H1 (cell line): Measurements from ENCODE around the gene PCTP.

Source experiments
- BACH1 ChIP-seq: IDR thresholded peaks from 2 replicates; pipeline ENCODE4 v1.6.1; 2012; ENCODE audit warnings: low read length, improper control_type of control experiment
- EGR1 ChIP-seq: IDR thresholded peaks from 2 replicates; pipeline ENCODE4 v1.6.1; 2011; ENCODE audit warnings: low read depth, low read length, borderline replicate concordance
- EP300 ChIP-seq, 2 experiments: IDR thresholded peaks; 1 replicate in 1 of 2; 2 replicates in 1 of 2; pipeline ENCODE4 v1.6.1; 2011 to 2012; ENCODE audit warnings: low read depth in 2 of 2, low read length in 2 of 2, mild to moderate bottlenecking in 2 of 2, borderline replicate concordance in 1 of 2, inconsistent platforms in 1 of 2, moderate library complexity in 1 of 2
- GTF2F1 ChIP-seq: IDR thresholded peaks from 2 replicates; pipeline ENCODE4 v1.6.1; 2012; ENCODE audit warnings: low read depth, low read length, improper control_type of control experiment, borderline replicate concordance
- KDM1A ChIP-seq: fragments of 200-600, 300-600 bp; sonication (generic); IDR thresholded peaks from 2 replicates; pipeline ENCODE4 v1.7.1; 2016; ENCODE audit warnings: mild to moderate bottlenecking, low read length, borderline replicate concordance
- MAFK ChIP-seq: IDR thresholded peaks from 2 replicates; pipeline ENCODE4 v1.6.1; 2012; ENCODE audit warnings: low read depth, mild to moderate bottlenecking, improper control_type of control experiment, low read length
- POLR2A ChIP-seq, 2 experiments: IDR thresholded peaks; 1 replicate in 1 of 2; 2 replicates in 1 of 2; pipeline ENCODE4 v1.6.1; 2011; ENCODE audit warnings: low read depth in 2 of 2, low read length in 2 of 2, mild to moderate bottlenecking in 2 of 2; ENCODE audit errors: control extremely low read depth in 1 of 2
- POLR2AphosphoS5 ChIP-seq: IDR thresholded peaks from 2 replicates; pipeline ENCODE4 v1.6.1; 2011; ENCODE audit warnings: low read depth, low read length
- RNF2 ChIP-seq: fragments of 200-900, 300-1000 bp; sonication (generic); IDR thresholded peaks from 2 replicates; pipeline ENCODE4 v1.7.1; 2016; ENCODE audit warnings: borderline replicate concordance, low read depth, mild to moderate bottlenecking, antibody characterized with exemption, low read length; ENCODE audit not compliant: poor library complexity, severe bottlenecking; ENCODE audit errors: missing control alignments
- SIN3A ChIP-seq, 2 experiments: IDR thresholded peaks in 1 of 2; conservative IDR thresholded peaks in 1 of 2; 2 replicates each; pipeline ENCODE4 v1.6.1; 2011 to 2012; ENCODE audit warnings: low read length in 2 of 2, improper control_type of control experiment in 1 of 2, low read depth in 1 of 2, mild to moderate bottlenecking in 1 of 2
- SIRT6 ChIP-seq: IDR thresholded peaks from one replicate; pipeline ENCODE4 v1.7.1; 2012; ENCODE audit warnings: low read length, inconsistent platforms
- TF ChIP-seq, protein P1 (sequence below), 3 experiments: IDR thresholded peaks; 1 replicate in 2 of 3; 2 replicates in 1 of 3; pipeline versions ENCODE4 v1.5.1 to v1.6.1; 2011; ENCODE audit warnings: low read length in 3 of 3, mild to moderate bottlenecking in 3 of 3, inconsistent platforms in 2 of 3, low read depth in 1 of 3, moderate library complexity in 1 of 3; ENCODE audit not compliant: insufficient read depth in 1 of 3; ENCODE audit errors: control extremely low read depth in 1 of 3
- TF ChIP-seq, protein P2 (sequence below): IDR thresholded peaks from 2 replicates; pipeline ENCODE4 v1.6.1; 2012; ENCODE audit warnings: low read length, inconsistent platforms
- TF ChIP-seq, protein P3 (sequence below): IDR thresholded peaks from 2 replicates; pipeline ENCODE4 v1.6.1; 2012; ENCODE audit warnings: inconsistent platforms

- TF ChIP-seq POLR2AphosphoS5 (no peak), SIRT6 (no peak), POLR2A (IDR thresholded peaks at IDR 0.05; ENCODE audit: control extremely low read depth in 1 of 2, low read depth in 2 of 2, low read length in 2 of 2) (no peak), KDM1A (no peak), GTF2F1 (no peak), SIN3A (conservative IDR thresholded peaks at IDR 0.05 in 1 of 2, IDR thresholded peaks at IDR 0.05 in 1 of 2; ENCODE audit: low read depth in 1 of 2, low read length in 2 of 2) (no peak), MAFK (no peak), EP300 (IDR thresholded peaks at IDR 0.05; ENCODE audit: borderline replicate concordance in 1 of 2, low read depth in 2 of 2, low read length in 2 of 2) (no peak), BACH1 (no peak), RNF2 (no peak), EGR1 (no peak)
- TF ChIP-seq, protein P1, sequence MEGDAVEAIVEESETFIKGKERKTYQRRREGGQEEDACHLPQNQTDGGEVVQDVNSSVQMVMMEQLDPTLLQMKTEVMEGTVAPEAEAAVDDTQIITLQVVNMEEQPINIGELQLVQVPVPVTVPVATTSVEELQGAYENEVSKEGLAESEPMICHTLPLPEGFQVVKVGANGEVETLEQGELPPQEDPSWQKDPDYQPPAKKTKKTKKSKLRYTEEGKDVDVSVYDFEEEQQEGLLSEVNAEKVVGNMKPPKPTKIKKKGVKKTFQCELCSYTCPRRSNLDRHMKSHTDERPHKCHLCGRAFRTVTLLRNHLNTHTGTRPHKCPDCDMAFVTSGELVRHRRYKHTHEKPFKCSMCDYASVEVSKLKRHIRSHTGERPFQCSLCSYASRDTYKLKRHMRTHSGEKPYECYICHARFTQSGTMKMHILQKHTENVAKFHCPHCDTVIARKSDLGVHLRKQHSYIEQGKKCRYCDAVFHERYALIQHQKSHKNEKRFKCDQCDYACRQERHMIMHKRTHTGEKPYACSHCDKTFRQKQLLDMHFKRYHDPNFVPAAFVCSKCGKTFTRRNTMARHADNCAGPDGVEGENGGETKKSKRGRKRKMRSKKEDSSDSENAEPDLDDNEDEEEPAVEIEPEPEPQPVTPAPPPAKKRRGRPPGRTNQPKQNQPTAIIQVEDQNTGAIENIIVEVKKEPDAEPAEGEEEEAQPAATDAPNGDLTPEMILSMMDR (IDR thresholded peaks at IDR 0.05; ENCODE audit: control extremely low read depth in 1 of 3, insufficient read depth in 1 of 3, low read depth in 1 of 3, low read length in 3 of 3): no peak
- TF ChIP-seq, protein P2, sequence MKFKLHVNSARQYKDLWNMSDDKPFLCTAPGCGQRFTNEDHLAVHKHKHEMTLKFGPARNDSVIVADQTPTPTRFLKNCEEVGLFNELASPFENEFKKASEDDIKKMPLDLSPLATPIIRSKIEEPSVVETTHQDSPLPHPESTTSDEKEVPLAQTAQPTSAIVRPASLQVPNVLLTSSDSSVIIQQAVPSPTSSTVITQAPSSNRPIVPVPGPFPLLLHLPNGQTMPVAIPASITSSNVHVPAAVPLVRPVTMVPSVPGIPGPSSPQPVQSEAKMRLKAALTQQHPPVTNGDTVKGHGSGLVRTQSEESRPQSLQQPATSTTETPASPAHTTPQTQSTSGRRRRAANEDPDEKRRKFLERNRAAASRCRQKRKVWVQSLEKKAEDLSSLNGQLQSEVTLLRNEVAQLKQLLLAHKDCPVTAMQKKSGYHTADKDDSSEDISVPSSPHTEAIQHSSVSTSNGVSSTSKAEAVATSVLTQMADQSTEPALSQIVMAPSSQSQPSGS: no peak
- TF ChIP-seq, protein P3, sequence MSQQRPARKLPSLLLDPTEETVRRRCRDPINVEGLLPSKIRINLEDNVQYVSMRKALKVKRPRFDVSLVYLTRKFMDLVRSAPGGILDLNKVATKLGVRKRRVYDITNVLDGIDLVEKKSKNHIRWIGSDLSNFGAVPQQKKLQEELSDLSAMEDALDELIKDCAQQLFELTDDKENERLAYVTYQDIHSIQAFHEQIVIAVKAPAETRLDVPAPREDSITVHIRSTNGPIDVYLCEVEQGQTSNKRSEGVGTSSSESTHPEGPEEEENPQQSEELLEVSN: no peak
Observed at GRCh38 chr17:55773671-55774070, 22.8 kb downstream of the PCTP start.
